ENCODE results near the gene KLHL42.
A peak's percentile ranks its signal among the peaks of the same experiment; 100 is the strongest.

GRCh38 chr12:27841392-27841882 lies 61.4 kb downstream of the KLHL42 start:
- no peak for TF ChIP-seq RCOR1 (IDR thresholded peaks at IDR 0.05; ENCODE audit: low read depth, low read length)
- TF ChIP-seq ZNF302 (CRISPR knock-in tag; IDR thresholded peaks at IDR 0.05) = no peak
- 0 out of 2 replicates have a peak, but pooled peaks have one; percentile 34 for TF ChIP-seq JUNB (IDR thresholded peaks at IDR 0.05)
- TF ChIP-seq REST (IDR thresholded peaks at IDR 0.05) = no peak
- TF ChIP-seq, protein P1, sequence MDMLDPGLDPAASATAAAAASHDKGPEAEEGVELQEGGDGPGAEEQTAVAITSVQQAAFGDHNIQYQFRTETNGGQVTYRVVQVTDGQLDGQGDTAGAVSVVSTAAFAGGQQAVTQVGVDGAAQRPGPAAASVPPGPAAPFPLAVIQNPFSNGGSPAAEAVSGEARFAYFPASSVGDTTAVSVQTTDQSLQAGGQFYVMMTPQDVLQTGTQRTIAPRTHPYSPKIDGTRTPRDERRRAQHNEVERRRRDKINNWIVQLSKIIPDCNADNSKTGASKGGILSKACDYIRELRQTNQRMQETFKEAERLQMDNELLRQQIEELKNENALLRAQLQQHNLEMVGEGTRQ (IDR thresholded peaks at IDR 0.05) = no peak
- no peak for TF ChIP-seq ESRRA (IDR thresholded peaks at IDR 0.05; ENCODE audit: borderline replicate concordance, low read length)
